ENCODE data around the gene C11orf16. TPM values are rescaled to one million over a fixed set of nuclear protein-coding genes. Genes with fewer than 3 reads are reported as not detected.

Gene C11orf16
- total RNA-seq, 1 donor from 2014 or later, result not detected

- TF ChIP-seq CTCF (conservative IDR thresholded peaks at IDR 0.05), result no peak
- no peaks in the 10 kb centered on the region for H3K36me3 Mint-ChIP-seq (ENCODE audit: low read depth)
These were observed 34.4 kb upstream of the C11orf16 start for GRCh38 chr11:8967184-8967583.

GRCh38 chr11:8964324-8965320 lies 31.9 kb upstream of the C11orf16 start, which contains the start of gene TMEM9B:
Gene TMEM9B, minus strand, starts transcription at chr11:8964442. Its CDS starts 129 bp downstream, at chr11:8964313.
- H3K36me3 Mint-ChIP-seq (ENCODE audit: low read depth), result no peaks in the 10 kb centered on the region
- H3K4me3 Mint-ChIP-seq, result peak within 1 kb of the TSS; percentile 88
- peak; percentile 67 for DNase-seq (ENCODE audit: low read depth, low spot score)
- H3K27ac Mint-ChIP-seq (ENCODE audit: unreplicated experiment), result peak within 1 kb of the TSS; percentile 50
- no peaks in the 10 kb centered on the region for H3K27me3 Mint-ChIP-seq (ENCODE audit: low read depth)
- no peaks in the 10 kb centered on the region for H3K9me3 Mint-ChIP-seq
- no peak for TF ChIP-seq CTCF (conservative IDR thresholded peaks at IDR 0.05)
- peaks cover 27% of the 10 kb centered on the region for H3K4me1 Mint-ChIP-seq

More at GRCh38 chr11:8967184-8967583, 34.4 kb upstream of the C11orf16 start:
- Mint-ChIP-seq H3K27ac (ENCODE audit: unreplicated experiment) (no peak overlapping the region), H3K27me3 (ENCODE audit: low read depth) (no peaks in the 10 kb centered on the region), H3K9me3 (no peaks in the 10 kb centered on the region), H3K4me1 (peaks cover 25% of the 10 kb centered on the region), H3K4me3 (peak overlapping the region; percentile 79)
- DNase-seq (ENCODE audit: low read depth, low spot score), result no peak

- no peaks in the 10 kb centered on the region for H3K9me3 Mint-ChIP-seq
- TF ChIP-seq CTCF (conservative IDR thresholded peaks at IDR 0.05), result no peak
- DNase-seq (ENCODE audit: low read depth, low spot score), result no peak
- H3K27ac Mint-ChIP-seq (ENCODE audit: unreplicated experiment), result no peak overlapping the region
- no peaks in the 10 kb centered on the region for H3K36me3 Mint-ChIP-seq (ENCODE audit: low read depth)
- peaks cover 29% of the 10 kb centered on the region for H3K4me1 Mint-ChIP-seq
- H3K4me3 Mint-ChIP-seq, result peak overlapping the region; percentile 88
- no peaks in the 10 kb centered on the region for H3K27me3 Mint-ChIP-seq (ENCODE audit: low read depth)
These were observed 31.0 kb upstream of the C11orf16 start for GRCh38 chr11:8963569-8964323.

- Mint-ChIP-seq H3K9me3 (no peaks in the 10 kb centered on the region), H3K36me3 (ENCODE audit: low read depth) (no peaks in the 10 kb centered on the region), H3K4me1 (peaks cover 29% of the 10 kb centered on the region), H3K27me3 (ENCODE audit: low read depth) (no peaks in the 10 kb centered on the region), H3K4me3 (peak overlapping the region; percentile 88), H3K27ac (ENCODE audit: unreplicated experiment) (no peak overlapping the region)
- DNase-seq (ENCODE audit: low read depth, low spot score), result no peak
- TF ChIP-seq CTCF (conservative IDR thresholded peaks at IDR 0.05), result no peak
These were observed 30.1 kb upstream of the C11orf16 start for GRCh38 chr11:8962841-8963240.

- DNase-seq (ENCODE audit: low read depth, low spot score), result no peak
These were observed 28.7 kb upstream of the C11orf16 start for GRCh38 chr11:8961401-8961800.

More at GRCh38 chr11:8961401-8961800, 28.7 kb upstream of the C11orf16 start:
- Mint-ChIP-seq H3K4me1 (peaks cover 29% of the 10 kb centered on the region), H3K27me3 (ENCODE audit: low read depth) (no peaks in the 10 kb centered on the region), H3K4me3 (peak overlapping the region; percentile 11), H3K27ac (ENCODE audit: unreplicated experiment) (no peak overlapping the region), H3K9me3 (no peaks in the 10 kb centered on the region), H3K36me3 (ENCODE audit: low read depth) (no peaks in the 10 kb centered on the region)
- TF ChIP-seq CTCF (conservative IDR thresholded peaks at IDR 0.05), result no peak

Measured in neural crest cell (in vitro differentiated cells).